K562 (cell line): ENCODE data around the gene ENPP7. TPM values are rescaled to one million over a fixed set of nuclear protein-coding genes. Genes with fewer than 3 reads are reported as not detected.

ENCODE experiments used
- ATAC-seq: fragments of 200-7000 bp; cut with Tn5 transposase; 3 replicates; pipeline ENCODE4 v1.9.1; 2020; ENCODE audit warnings: moderate library complexity
- BruUV-seq: library from RNA; stranded (reverse); fragments of 400-500 nt; replicated peaks from 2 replicates; lab custom pipeline; 2021; lab: Mats Ljungman, UMichigan
- CTCF ChIA-PET: fragments of 300-600 bp; formaldehyde crosslinking; extraction: SDS; loops from one replicate; lab custom pipeline; 2021; ENCODE audit warnings: low intra/inter-chr PET ratio; lab: Yijun Ruan, JAX
- POLR2A ChIA-PET: fragments of 300-600, 350-650 bp; sonication (Branson Sonifier 250); formaldehyde crosslinking; extraction: SDS; loops from one replicate; lab custom pipeline; 2021; ENCODE audit warnings: antibody characterized with exemption, inconsistent platforms; lab: Yijun Ruan, JAX
- DNase-seq, 4 experiments: peaks; one replicate each; pipeline versions ENCODE4 v3.0.0 to v3.0.0-alpha.2; 2011 to 2018; ENCODE audit warnings: low spot score in 3 of 4, mixed read lengths in 3 of 4; ENCODE audit errors: extremely low read depth in 1 of 4
- FAIRE-seq: peaks from 2 replicates; lab custom pipeline; 2011; peaks lifted over from hg19 to GRCh38; lab: Jason Lieb, UNC
- H2AFZ ChIP-seq: 2 replicates; pipeline ENCODE4 v1.6.0; 2011; ENCODE audit warnings: low read depth, low read length, control low read depth, inconsistent platforms
- H3K27ac ChIP-seq: fragments of 200-600 bp; 3 replicates; pipeline ENCODE4 v1.8.0; 2011; ENCODE audit warnings: low read depth, mild to moderate bottlenecking, control low read depth, inconsistent platforms, low read length, moderate library complexity, mixed read lengths; ENCODE audit errors: extremely low read depth
- H3K27me3 ChIP-seq, 2 experiments: fragments of 300-600 bp in 1 of 2; 2 replicates in 1 of 2; 3 replicates in 1 of 2; pipeline versions ENCODE4 v1.6.0 to v1.8.0; 2011; ENCODE audit warnings: inconsistent platforms in 2 of 2, low read length in 2 of 2, mild to moderate bottlenecking in 1 of 2, mixed read lengths in 1 of 2, moderate library complexity in 1 of 2; ENCODE audit not compliant: control insufficient read depth in 2 of 2, insufficient read depth in 2 of 2
- H3K36me3 ChIP-seq: fragments of 300-600 bp; 3 replicates; pipeline ENCODE4 v1.8.0; 2011; ENCODE audit warnings: mild to moderate bottlenecking, low read length, inconsistent platforms; ENCODE audit not compliant: control insufficient read depth, insufficient read depth
- H3K4me1 ChIP-seq, 2 experiments: fragments of 200-600 bp in 1 of 2; replicated peaks in 1 of 2; 2 replicates in 1 of 2; 3 replicates in 1 of 2; pipeline versions ENCODE4 v1.5.1 to v1.8.0; 2011; ENCODE audit warnings: inconsistent platforms in 2 of 2, low read length in 2 of 2, mild to moderate bottlenecking in 1 of 2, mixed read lengths in 1 of 2, moderate library complexity in 1 of 2; ENCODE audit not compliant: control insufficient read depth in 2 of 2, insufficient read depth in 2 of 2
- H3K4me2 ChIP-seq: 2 replicates; pipeline ENCODE4 v1.6.1; 2011; ENCODE audit warnings: low read length, control low read depth, inconsistent platforms, mixed read lengths; ENCODE audit not compliant: insufficient read depth
- H3K4me3 ChIP-seq: fragments of 200-600 bp; sonication (generic), shearing (Covaris generic); 2 replicates; pipeline ENCODE4 v1.5.1; 2016; ENCODE audit warnings: control low read depth, inconsistent platforms
- H3K79me2 ChIP-seq: fragments of 200-600 bp; 3 replicates; pipeline ENCODE4 v1.8.0; 2011; ENCODE audit warnings: low read length, inconsistent platforms; ENCODE audit not compliant: control insufficient read depth, insufficient read depth
- H3K9ac ChIP-seq, 2 experiments: 2 replicates each; pipeline versions ENCODE4 v1.6.0 to v1.6.1; 2011; ENCODE audit warnings: low read depth in 2 of 2, low read length in 2 of 2, control low read depth in 1 of 2, inconsistent platforms in 1 of 2, mild to moderate bottlenecking in 1 of 2, mixed read lengths in 1 of 2; ENCODE audit not compliant: insufficient read depth in 1 of 2
- H3K9me1 ChIP-seq: one replicate; pipeline ENCODE4 v1.6.0; 2011; ENCODE audit warnings: inconsistent platforms, mild to moderate bottlenecking, low read length, moderate library complexity; ENCODE audit not compliant: control insufficient read depth, insufficient read depth
- H3K9me3 ChIP-seq: replicated peaks from 2 replicates; pipeline ENCODE4 v1.5.1; 2011; ENCODE audit warnings: low read depth, low read length, inconsistent platforms; ENCODE audit not compliant: control insufficient read depth, insufficient read depth
- H4K20me1 ChIP-seq: replicated peaks from 2 replicates; pipeline ENCODE4 v1.6.1; 2011; ENCODE audit warnings: low read length, inconsistent platforms, mixed read lengths; ENCODE audit not compliant: control insufficient read depth, insufficient read depth
- KLF16 ChIP-seq: IDR thresholded peaks from 2 replicates; pipeline ENCODE4 v1.6.1; 2016; ENCODE audit warnings: antibody characterized with exemption
- MED1 ChIP-seq: sonication (generic); formaldehyde crosslinking; IDR thresholded peaks from 2 replicates; pipeline ENCODE4 v1.8.1; 2023; ENCODE audit warnings: missing genetic modification reagents, borderline replicate concordance
- NR4A1 ChIP-seq, 2 experiments: fragments of 250-450 bp in 1 of 2; fragments of 450-650 bp in 1 of 2; sonication (Bioruptor Pico) in 1 of 2; IDR thresholded peaks; 2 replicates each; pipeline versions ENCODE4 v1.4.0 to v1.6.1; 2016 to 2020; ENCODE audit warnings: mild to moderate bottlenecking in 2 of 2, missing compliant biosample characterization in 1 of 2, missing genetic modification characterization in 1 of 2, moderate library complexity in 1 of 2
- ZNF134 ChIP-seq: fragments of 250-450 bp; sonication (Bioruptor Pico); conservative IDR thresholded peaks from 2 replicates; pipeline ENCODE4 v1.4.0; 2020
- WGBS: fragments of 100-300 bp; shearing (Covaris generic); methylation state at CpG from one replicate; pipeline ENCODE4 v1.1.6; 2016; ENCODE audit warnings: low coverage, mixed read lengths; ENCODE audit not compliant: insufficient coverage; ENCODE audit errors: missing lambda C conversion rate; 5-methylcytosine and 5-hydroxymethylcytosine counted together
- in situ Hi-C: fragments of 300-500 bp; cut with MboI; formaldehyde crosslinking; loops from 4 replicates; pipeline ENCODE4 v1.15.0; 2018; ENCODE audit warnings: inconsistent platforms, mixed read lengths
- intact Hi-C: fragments of 100-400 bp; cut with micrococcal nuclease; formaldehyde crosslinking; loops from 2 replicates; pipeline ENCODE4 v1.14.2; 2022
- polyA plus RNA-seq, 8 experiments: library from polyadenylated mRNA; depleted of rRNA in 4 of 8; stranded (reverse) in 5 of 8; unstranded in 3 of 8; fragments of >200 nt; fragmentation: Nextera tagmentation in 2 of 8; fragmentation: Illumina TruSeq in 1 of 8; extraction: Ambion mirVana in 2 of 8; extraction: Trizol in 1 of 8; gene quantifications; 2 replicates each; pipeline versions ENCODE4 v1.2.1 to v1.2.3, GENCODE V29; 2011 to 2014; ENCODE audit warnings: inconsistent platforms in 1 of 8, missing spikeins in 1 of 8
- total RNA-seq, 7 experiments: library from RNA; depleted of rRNA in 6 of 7; stranded (reverse); fragments of >200 nt in 6 of 7; fragmentation: Illumina TruSeq in 2 of 7; extraction: Trizol in 2 of 7; gene quantifications; 2 replicates each; pipeline versions ENCODE4 v1.2.1 to v1.2.3, GENCODE V29; 2011 to 2021; ENCODE audit warnings: low replicate concordance in 1 of 7
- TF ChIP-seq, protein P1 (sequence below): sonication (generic); formaldehyde crosslinking; IDR thresholded peaks from 2 replicates; pipeline ENCODE4 v1.8.1; 2023; ENCODE audit warnings: missing genetic modification reagents, mild to moderate bottlenecking, borderline replicate concordance
- TF ChIP-seq, protein P2 (sequence below): fragments of 450-650 bp; IDR thresholded peaks from 2 replicates; pipeline ENCODE4 v1.6.1; 2018; ENCODE audit warnings: mild to moderate bottlenecking, low read depth; ENCODE audit not compliant: partially characterized antibody
- TF ChIP-seq, protein P3 (sequence below): fragments of 250-450 bp; sonication (Bioruptor Pico); IDR thresholded peaks from 2 replicates; pipeline ENCODE4 v1.4.0; 2020; ENCODE audit warnings: mild to moderate bottlenecking, moderate library complexity

Gene ENPP7
- total and polyA plus RNA-seq, 9 of the 15 experiments (the other 6 are each of a cell fraction or from before 2014, with no cell fraction given) = not detected

DNA sequence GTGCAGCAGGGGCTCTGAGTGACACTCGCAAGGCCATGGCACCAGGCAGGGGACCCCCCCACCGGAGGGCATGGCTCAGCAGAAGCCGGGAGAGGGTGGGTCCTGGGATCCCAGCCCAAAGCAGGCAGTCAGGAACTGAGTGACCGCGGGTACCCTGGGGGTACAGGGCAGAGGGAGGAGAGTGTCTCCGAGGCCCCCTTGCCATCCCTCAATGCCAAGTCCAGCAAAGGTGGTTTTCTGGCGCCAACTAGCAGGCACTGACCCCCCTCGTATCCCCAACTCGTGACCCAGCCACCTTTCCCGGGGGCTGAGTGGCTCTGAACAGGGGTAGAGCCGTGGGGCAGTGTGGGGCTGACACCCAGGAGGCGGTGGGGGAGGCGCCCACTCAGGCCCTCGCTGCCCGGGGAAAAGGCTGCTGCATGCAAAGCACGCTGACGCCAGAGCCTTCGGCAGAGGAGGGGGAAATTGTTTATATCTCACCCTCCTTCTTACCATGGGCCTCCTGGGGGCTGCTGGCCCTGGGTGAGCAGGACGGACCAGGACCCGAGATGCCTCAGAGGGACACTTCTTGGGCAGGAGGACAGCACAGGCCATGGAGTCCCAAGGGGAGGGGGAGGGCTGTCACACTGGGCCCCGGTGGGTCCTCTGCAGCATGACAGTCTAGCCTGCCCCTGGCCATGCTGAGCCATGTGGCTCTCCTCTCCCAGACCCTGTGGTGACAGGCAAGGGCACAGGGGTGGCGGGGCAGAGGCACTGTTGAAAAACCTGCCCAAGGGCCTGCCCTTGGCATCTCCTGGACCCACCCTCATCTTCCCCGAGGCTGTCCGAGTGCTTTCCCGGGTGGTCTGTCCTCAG is 14.6 kb upstream of the ENPP7 start:
- peaks cover 0 to 26% of the 10 kb centered on the region in 2 experiments; a peak in 2 of 5 replicates for H3K4me1 ChIP-seq
- H3K4me2 ChIP-seq = no peak overlapping the region
- BruUV-seq = no TSS peak
- DNase-seq (no peak), FAIRE-seq (no peak), ATAC-seq (no peak)
- ChIA-PET POLR2A (no interaction called here), CTCF (no interaction called here)
- 1% methylated on average over 18 of the region's 25 CpGs for WGBS
- intact Hi-C loops = no loop called here
- no peaks in the 10 kb centered on the region for H3K9me3 ChIP-seq
- H2AFZ ChIP-seq = no peak overlapping the region
- no peaks in the 10 kb centered on the region for H3K9me1 ChIP-seq
- H3K36me3 ChIP-seq = no peaks in the 10 kb centered on the region
- H3K27me3 ChIP-seq = peaks cover 17 to 77% of the 10 kb centered on the region in 2 experiments; a peak in 3 of 5 replicates
- H3K27ac ChIP-seq = no peak overlapping the region
- H3K9ac ChIP-seq = no peak overlapping the region; a peak in 1 of 4 replicates
- no peak overlapping the region for H3K4me3 ChIP-seq
- H3K79me2 ChIP-seq = no peaks in the 10 kb centered on the region
- 0 out of 2 replicates have a peak, but pooled peaks cover 11% of the 10 kb centered on the region for H4K20me1 ChIP-seq
- in situ Hi-C loops = no loop called here
- TF ChIP-seq, protein P1, sequence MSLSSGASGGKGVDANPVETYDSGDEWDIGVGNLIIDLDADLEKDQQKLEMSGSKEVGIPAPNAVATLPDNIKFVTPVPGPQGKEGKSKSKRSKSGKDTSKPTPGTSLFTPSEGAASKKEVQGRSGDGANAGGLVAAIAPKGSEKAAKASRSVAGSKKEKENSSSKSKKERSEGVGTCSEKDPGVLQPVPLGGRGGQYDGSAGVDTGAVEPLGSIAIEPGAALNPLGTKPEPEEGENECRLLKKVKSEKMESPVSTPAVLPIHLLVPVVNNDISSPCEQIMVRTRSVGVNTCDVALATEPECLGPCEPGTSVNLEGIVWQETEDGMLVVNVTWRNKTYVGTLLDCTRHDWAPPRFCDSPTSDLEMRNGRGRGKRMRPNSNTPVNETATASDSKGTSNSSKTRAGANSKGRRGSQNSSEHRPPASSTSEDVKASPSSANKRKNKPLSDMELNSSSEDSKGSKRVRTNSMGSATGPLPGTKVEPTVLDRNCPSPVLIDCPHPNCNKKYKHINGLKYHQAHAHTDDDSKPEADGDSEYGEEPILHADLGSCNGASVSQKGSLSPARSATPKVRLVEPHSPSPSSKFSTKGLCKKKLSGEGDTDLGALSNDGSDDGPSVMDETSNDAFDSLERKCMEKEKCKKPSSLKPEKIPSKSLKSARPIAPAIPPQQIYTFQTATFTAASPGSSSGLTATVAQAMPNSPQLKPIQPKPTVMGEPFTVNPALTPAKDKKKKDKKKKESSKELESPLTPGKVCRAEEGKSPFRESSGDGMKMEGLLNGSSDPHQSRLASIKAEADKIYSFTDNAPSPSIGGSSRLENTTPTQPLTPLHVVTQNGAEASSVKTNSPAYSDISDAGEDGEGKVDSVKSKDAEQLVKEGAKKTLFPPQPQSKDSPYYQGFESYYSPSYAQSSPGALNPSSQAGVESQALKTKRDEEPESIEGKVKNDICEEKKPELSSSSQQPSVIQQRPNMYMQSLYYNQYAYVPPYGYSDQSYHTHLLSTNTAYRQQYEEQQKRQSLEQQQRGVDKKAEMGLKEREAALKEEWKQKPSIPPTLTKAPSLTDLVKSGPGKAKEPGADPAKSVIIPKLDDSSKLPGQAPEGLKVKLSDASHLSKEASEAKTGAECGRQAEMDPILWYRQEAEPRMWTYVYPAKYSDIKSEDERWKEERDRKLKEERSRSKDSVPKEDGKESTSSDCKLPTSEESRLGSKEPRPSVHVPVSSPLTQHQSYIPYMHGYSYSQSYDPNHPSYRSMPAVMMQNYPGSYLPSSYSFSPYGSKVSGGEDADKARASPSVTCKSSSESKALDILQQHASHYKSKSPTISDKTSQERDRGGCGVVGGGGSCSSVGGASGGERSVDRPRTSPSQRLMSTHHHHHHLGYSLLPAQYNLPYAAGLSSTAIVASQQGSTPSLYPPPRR = no peak
- TF ChIP-seq NR4A1 (CRISPR knock-in tag; IDR thresholded peaks at IDR 0.05) = no peak
- TF ChIP-seq NR4A1 (tag; IDR thresholded peaks at IDR 0.05) = no peak
- TF ChIP-seq MED1 (CRISPR knock-in tag) = no peak
- TF ChIP-seq, protein P2, sequence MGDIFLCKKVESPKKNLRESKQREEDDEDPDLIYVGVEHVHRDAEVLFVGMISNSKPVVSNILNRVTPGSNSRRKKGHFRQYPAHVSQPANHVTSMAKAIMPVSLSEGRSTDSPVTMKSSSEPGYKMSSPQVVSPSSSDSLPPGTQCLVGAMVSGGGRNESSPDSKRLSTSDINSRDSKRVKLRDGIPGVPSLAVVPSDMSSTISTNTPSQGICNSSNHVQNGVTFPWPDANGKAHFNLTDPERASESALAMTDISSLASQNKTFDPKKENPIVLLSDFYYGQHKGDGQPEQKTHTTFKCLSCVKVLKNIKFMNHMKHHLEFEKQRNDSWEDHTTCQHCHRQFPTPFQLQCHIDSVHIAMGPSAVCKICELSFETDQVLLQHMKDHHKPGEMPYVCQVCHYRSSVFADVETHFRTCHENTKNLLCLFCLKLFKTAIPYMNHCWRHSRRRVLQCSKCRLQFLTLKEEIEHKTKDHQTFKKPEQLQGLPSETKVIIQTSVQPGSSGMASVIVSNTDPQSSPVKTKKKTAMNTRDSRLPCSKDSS = no peak
- TF ChIP-seq ZNF134 (CRISPR knock-in tag) = no peak
- TF ChIP-seq, protein P3, sequence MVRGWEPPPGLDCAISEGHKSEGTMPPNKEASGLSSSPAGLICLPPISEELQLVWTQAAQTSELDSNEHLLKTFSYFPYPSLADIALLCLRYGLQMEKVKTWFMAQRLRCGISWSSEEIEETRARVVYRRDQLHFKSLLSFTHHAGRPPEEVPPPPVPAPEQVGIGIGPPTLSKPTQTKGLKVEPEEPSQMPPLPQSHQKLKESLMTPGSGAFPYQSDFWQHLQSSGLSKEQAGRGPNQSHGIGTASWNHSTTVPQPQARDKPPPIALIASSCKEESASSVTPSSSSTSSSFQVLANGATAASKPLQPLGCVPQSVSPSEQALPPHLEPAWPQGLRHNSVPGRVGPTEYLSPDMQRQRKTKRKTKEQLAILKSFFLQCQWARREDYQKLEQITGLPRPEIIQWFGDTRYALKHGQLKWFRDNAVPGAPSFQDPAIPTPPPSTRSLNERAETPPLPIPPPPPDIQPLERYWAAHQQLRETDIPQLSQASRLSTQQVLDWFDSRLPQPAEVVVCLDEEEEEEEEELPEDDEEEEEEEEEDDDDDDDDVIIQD (CRISPR knock-in tag) = no peak
- no peak for TF ChIP-seq KLF16
